Progenitor cell of endocrine pancreas (in vitro differentiated cells): Measurements from ENCODE around the gene CAMK2D. TPM values are rescaled to one million over a fixed set of nuclear protein-coding genes. Genes with fewer than 3 reads are reported as not detected.

ENCODE experiments used
- DNase-seq: peaks from one replicate; pipeline ENCODE4 v3.0.0; 2021; ENCODE audit warnings: low spot score; ENCODE audit not compliant: unreplicated experiment
- H3K27ac Mint-ChIP-seq: 2 replicates; pipeline ENCODE4 v1.8.0; 2021; ENCODE audit warnings: mild to moderate bottlenecking, moderate library complexity, mixed read lengths
- H3K27me3 Mint-ChIP-seq: 2 replicates; pipeline ENCODE4 v1.8.0; 2021; ENCODE audit warnings: mixed read lengths
- H3K36me3 Mint-ChIP-seq: 2 replicates; pipeline ENCODE4 v1.8.0; 2022; ENCODE audit warnings: mixed read lengths; ENCODE audit not compliant: insufficient read depth
- H3K4me1 Mint-ChIP-seq: 2 replicates; pipeline ENCODE4 v1.8.0; 2021; ENCODE audit warnings: low read depth, mixed read lengths
- H3K4me3 Mint-ChIP-seq: 2 replicates; pipeline ENCODE4 v1.8.0; 2021; ENCODE audit warnings: low read depth, mild to moderate bottlenecking, moderate library complexity, mixed read lengths
- H3K9me3 Mint-ChIP-seq: 2 replicates; pipeline ENCODE4 v1.8.0; 2021; ENCODE audit warnings: low read depth, mixed read lengths
- CTCF ChIP-seq: fragments of 200-600 bp; sonication (generic); IDR thresholded peaks from one replicate; pipeline ENCODE4 v1.5.0; 2021; ENCODE audit warnings: antibody characterized with exemption, mild to moderate bottlenecking; ENCODE audit not compliant: unreplicated experiment
- total RNA-seq: library from RNA; stranded (reverse); gene quantifications from 2 replicates; pipeline ENCODE4 v1.2.1, GENCODE V29; 2021

CAMK2D gene
- total RNA-seq, 1 donor from 2014 or later = 74.4 TPM

- no peaks in the 10 kb centered on the region for H3K36me3 Mint-ChIP-seq
- TF ChIP-seq CTCF = no peak
- DNase-seq = no peak
- H3K4me1 Mint-ChIP-seq = peaks cover 2% of the 10 kb centered on the region
- no peaks in the 10 kb centered on the region for H3K27me3 Mint-ChIP-seq
- no peaks in the 10 kb centered on the region for H3K9me3 Mint-ChIP-seq
- H3K27ac Mint-ChIP-seq = no peak overlapping the region
- no peak overlapping the region for H3K4me3 Mint-ChIP-seq
Observed at GRCh38 chr4:113407409-113407808, 354.1 kb downstream of the CAMK2D start.

- Mint-ChIP-seq H3K36me3 (no peaks in the 10 kb centered on the region), H3K4me3 (no peak overlapping the region), H3K4me1 (peaks cover 2% of the 10 kb centered on the region), H3K27ac (no peak overlapping the region), H3K9me3 (no peaks in the 10 kb centered on the region), H3K27me3 (no peaks in the 10 kb centered on the region)
- DNase-seq = no peak
- TF ChIP-seq CTCF = no peak
Observed at GRCh38 chr4:113406723-113407016, 354.9 kb downstream of the CAMK2D start.

- peaks cover 2% of the 10 kb centered on the region for H3K4me1 Mint-ChIP-seq
- no peaks in the 10 kb centered on the region for H3K36me3 Mint-ChIP-seq
- DNase-seq = no peak
Observed at GRCh38 chr4:113405874-113406722, 355.4 kb downstream of the CAMK2D start.

GRCh38 chr4:113404841-113405240, 356.7 kb downstream of the CAMK2D start:
- H3K36me3 Mint-ChIP-seq = no peaks in the 10 kb centered on the region
- DNase-seq = no peak
- no peaks in the 10 kb centered on the region for H3K9me3 Mint-ChIP-seq
- H3K4me1 Mint-ChIP-seq = peaks cover 2% of the 10 kb centered on the region
- H3K4me3 Mint-ChIP-seq = no peak overlapping the region
- H3K27me3 Mint-ChIP-seq = no peaks in the 10 kb centered on the region
- no peak for TF ChIP-seq CTCF
- H3K27ac Mint-ChIP-seq = no peak overlapping the region

More at GRCh38 chr4:113405874-113406722, 355.4 kb downstream of the CAMK2D start:
- H3K4me3 Mint-ChIP-seq = no peak overlapping the region
- H3K27ac Mint-ChIP-seq = no peak overlapping the region
- H3K27me3 Mint-ChIP-seq = no peaks in the 10 kb centered on the region
- TF ChIP-seq CTCF = no peak
- H3K9me3 Mint-ChIP-seq = no peaks in the 10 kb centered on the region

- no peak for DNase-seq
- no peaks in the 10 kb centered on the region for H3K36me3 Mint-ChIP-seq
- no peak overlapping the region for H3K27ac Mint-ChIP-seq
- no peaks in the 10 kb centered on the region for H3K9me3 Mint-ChIP-seq
- no peak overlapping the region for H3K4me3 Mint-ChIP-seq
- H3K27me3 Mint-ChIP-seq = no peaks in the 10 kb centered on the region
- H3K4me1 Mint-ChIP-seq = peaks cover 1% of the 10 kb centered on the region
- no peak for TF ChIP-seq CTCF
Observed at GRCh38 chr4:113404167-113404571, 357.4 kb downstream of the CAMK2D start.

Other genes with a start within 250 kb of the CAMK2D start
- 0.46 and 0.75 TPM in 2 replicates for gene ARSJ, start 217.9 kb upstream of the CAMK2D start, total RNA-seq